Left lung (tissue), 10 donors: ENCODE results near the gene MTARC1. TPM values are rescaled to one million over a fixed set of nuclear protein-coding genes. Genes with fewer than 3 reads are reported as not detected.

Experiments used
- ATAC-seq: fragments of 200-7000 bp; cut with Tn5 transposase; one replicate; pipeline ENCODE4 v1.9.1; 2020; ENCODE audit warnings: moderate library complexity
- DNase-seq, 4 donors: peaks; one replicate each; pipeline ENCODE4 v3.0.0-alpha.2; 2013 to 2020
- H3K27ac ChIP-seq, 2 donors: fragments of 200-600 bp; sonication (generic) in 1 of 2; one replicate each; pipeline versions ENCODE4 v1.5.0 to v1.8.0; 2020 to 2021
- H3K27me3 ChIP-seq, 2 donors: fragments of 200-600 bp; sonication (generic) in 1 of 2; one replicate each; pipeline versions ENCODE4 v1.5.0 to v1.8.0; 2020 to 2021
- H3K36me3 ChIP-seq, 2 donors: fragments of 200-600 bp; sonication (generic) in 1 of 2; one replicate each; pipeline versions ENCODE4 v1.5.0 to v1.8.0; 2020 to 2021
- H3K4me1 ChIP-seq, 2 donors: fragments of 200-600 bp; one replicate each; pipeline ENCODE4 v1.8.0; 2021
- H3K4me3 ChIP-seq, 2 donors: fragments of 200-600 bp; sonication (generic) in 1 of 2; one replicate each; pipeline versions ENCODE4 v1.5.0 to v1.8.0; 2020 to 2021; ENCODE audit warnings: mild to moderate bottlenecking in 1 of 2
- H3K9me3 ChIP-seq, 2 donors: fragments of 200-600 bp; sonication (generic) in 1 of 2; one replicate each; pipeline versions ENCODE4 v1.5.0 to v1.8.0; 2020 to 2021
- CTCF ChIP-seq, 2 donors: fragments of 200-600 bp; sonication (generic) in 1 of 2; IDR thresholded peaks; one replicate each; pipeline versions ENCODE4 v1.5.0 to v1.8.0; 2021; ENCODE audit warnings: antibody characterized with exemption in 2 of 2
- intact Hi-C, 2 donors: fragments of 100-400 bp; cut with DNase I; formaldehyde crosslinking; loops; one replicate each; pipeline versions ENCODE4 v1.11.2 to v1.14.2; 2022
- polyA plus RNA-seq, 6 donors: library from polyadenylated mRNA; unstranded; fragments of 120-200 nt; gene quantifications; one replicate each; pipeline ENCODE4 v1.2.1, GENCODE V29; 2013; ENCODE audit not compliant: insufficient read length in 6 of 6
- total RNA-seq, 2 donors: library from RNA; stranded (reverse); fragmentation: NEBNext Ultra II Directional; extraction: Animal tissue kit (Norgen Biotek cat#: 25700); gene quantifications; one replicate each; pipeline ENCODE4 v1.2.1, GENCODE V29; 2021
- donor health status: DM: no; HTN: yes; CAD: no.
- donor health status: DM: no; HTN: no; CAD: no.

Gene MTARC1
- total and polyA plus RNA-seq, 8 donors, result 20.5 to 38.6 (median 23.8) TPM

GRCh38 chr1:220811695-220812094 lies 25.0 kb downstream of the MTARC1 start:
- intact Hi-C loops, result loop anchor here in 1 of 2 donors (10.0 kb wide), 1 partner anchor 623 kb away; no protein-coding TSS in a partner anchor
- no peak for TF ChIP-seq CTCF (IDR thresholded peaks at IDR 0.05)
- peaks cover 0 to 12% of the 10 kb centered on the region in 2 donors for H3K4me1 ChIP-seq
- no peak for DNase-seq
- no peak overlapping the region for H3K4me3 ChIP-seq
- no peak overlapping the region for H3K27ac ChIP-seq
- no peaks in the 10 kb centered on the region for H3K9me3 ChIP-seq
- peaks cover 0 to 69% of the 10 kb centered on the region in 2 donors for H3K36me3 ChIP-seq
- ATAC-seq, result no peak
- no peaks in the 10 kb centered on the region for H3K27me3 ChIP-seq

GRCh38 chr1:220812308-220812707 lies 25.6 kb downstream of the MTARC1 start:
- Histone ChIP-seq H3K4me1 (peaks cover 0 to 12% of the 10 kb centered on the region in 2 donors), H3K27ac (no peak overlapping the region), H3K9me3 (no peaks in the 10 kb centered on the region), H3K36me3 (peaks cover 0 to 68% of the 10 kb centered on the region in 2 donors), H3K27me3 (no peaks in the 10 kb centered on the region), H3K4me3 (no peak overlapping the region)
- TF ChIP-seq CTCF (IDR thresholded peaks at IDR 0.05), result no peak
- ATAC-seq (no peak), DNase-seq (no peak)
- intact Hi-C loops, result loop anchor here in 1 of 2 donors (10.0 kb wide), 1 partner anchor 622 kb away; no protein-coding TSS in a partner anchor

- intact Hi-C loops, result loop anchor here in 1 of 2 donors (10.0 kb wide), 1 partner anchor 622 kb away; no protein-coding TSS in a partner anchor
Observed at GRCh38 chr1:220813013-220813412, 26.3 kb downstream of the MTARC1 start.

GRCh38 chr1:220815409-220815808 lies 28.7 kb downstream of the MTARC1 start:
- intact Hi-C loops, result loop anchor here in 1 of 2 donors (10.0 kb wide), 1 partner anchor 619 kb away; no protein-coding TSS in a partner anchor
- no peak for TF ChIP-seq CTCF (IDR thresholded peaks at IDR 0.05)
- Histone ChIP-seq H3K9me3 (no peaks in the 10 kb centered on the region), H3K27me3 (no peaks in the 10 kb centered on the region), H3K36me3 (peaks cover 0 to 53% of the 10 kb centered on the region in 2 donors), H3K4me3 (no peak overlapping the region), H3K27ac (no peak overlapping the region), H3K4me1 (peaks cover 4 to 13% of the 10 kb centered on the region in 2 donors)
- DNase-seq, result no peak
- no peak for ATAC-seq

More at GRCh38 chr1:220813013-220813412, 26.3 kb downstream of the MTARC1 start:
- Histone ChIP-seq H3K27me3 (no peaks in the 10 kb centered on the region), H3K4me3 (no peak overlapping the region), H3K27ac (no peak overlapping the region), H3K9me3 (no peaks in the 10 kb centered on the region), H3K4me1 (peaks cover 0 to 12% of the 10 kb centered on the region in 2 donors), H3K36me3 (peaks cover 0 to 66% of the 10 kb centered on the region in 2 donors)
- DNase-seq (no peak), ATAC-seq (no peak)
- no peak for TF ChIP-seq CTCF (IDR thresholded peaks at IDR 0.05)

GRCh38 chr1:220817907-220818306 lies 31.2 kb downstream of the MTARC1 start:
- Histone ChIP-seq H3K27me3 (no peaks in the 10 kb centered on the region), H3K4me3 (no peak overlapping the region), H3K4me1 (peaks cover 4 to 6% of the 10 kb centered on the region in 2 donors), H3K9me3 (no peaks in the 10 kb centered on the region), H3K36me3 (peaks cover 0 to 33% of the 10 kb centered on the region in 2 donors), H3K27ac (peak overlapping the region in 1 of 2 donors; percentile 35)
- intact Hi-C loops, result loop anchor here in 1 of 2 donors (10.0 kb wide), 1 partner anchor 617 kb away; no protein-coding TSS in a partner anchor
- DNase-seq (no peak), ATAC-seq (peak; percentile 61)
- TF ChIP-seq CTCF (IDR thresholded peaks at IDR 0.05), result no peak
